Neuronal stem cell (in vitro differentiated cells): ENCODE data around the gene CAVIN4.

Source experiments
- DNase-seq: peaks from one replicate; pipeline ENCODE4 v3.0.0-alpha.2; 2013; ENCODE audit warnings: low spot score
- H2AFZ ChIP-seq: one replicate; pipeline ENCODE4 v1.6.1; 2013; ENCODE audit warnings: mild to moderate bottlenecking, low read length, inconsistent platforms
- H2AK5ac ChIP-seq: 2 replicates; pipeline ENCODE4 v1.6.1; 2013; ENCODE audit warnings: low read depth, mild to moderate bottlenecking, inconsistent platforms, low read length, moderate library complexity, mixed read lengths
- H2BK120ac ChIP-seq: 2 replicates; pipeline ENCODE4 v1.6.1; 2013; ENCODE audit warnings: low read depth, mild to moderate bottlenecking, inconsistent platforms, low read length, moderate library complexity, mixed read lengths
- H2BK12ac ChIP-seq: one replicate; pipeline ENCODE4 v1.6.1; 2013; ENCODE audit warnings: low read length, inconsistent platforms
- H2BK15ac ChIP-seq: 2 replicates; pipeline ENCODE4 v1.6.1; 2013; ENCODE audit warnings: mild to moderate bottlenecking, low read length, inconsistent platforms, mixed read lengths
- H2BK5ac ChIP-seq: one replicate; pipeline ENCODE4 v1.6.1; 2013; ENCODE audit warnings: inconsistent platforms, mild to moderate bottlenecking, low read length, moderate library complexity
- H3K14ac ChIP-seq: one replicate; pipeline ENCODE4 v1.6.1; 2013; ENCODE audit warnings: low read length, inconsistent platforms
- H3K18ac ChIP-seq: 2 replicates; pipeline ENCODE4 v1.6.1; 2013; ENCODE audit warnings: low read length, inconsistent platforms
- H3K23ac ChIP-seq: 2 replicates; pipeline ENCODE4 v1.6.1; 2013; ENCODE audit warnings: low read depth, mild to moderate bottlenecking, mixed read lengths, low read length, inconsistent platforms; ENCODE audit not compliant: poor library complexity
- H3K27ac ChIP-seq: replicated peaks from 3 replicates; pipeline ENCODE4 v1.5.1; 2013; ENCODE audit warnings: low read length, inconsistent platforms
- H3K27me3 ChIP-seq, 3 experiments: 2 replicates each; pipeline ENCODE4 v1.6.1; 2013; ENCODE audit warnings: low read length in 3 of 3, mild to moderate bottlenecking in 2 of 3, inconsistent platforms in 1 of 3, low read depth in 1 of 3, mixed read lengths in 1 of 3, moderate library complexity in 1 of 3; ENCODE audit not compliant: control insufficient read depth in 3 of 3, insufficient read depth in 3 of 3
- H3K36me3 ChIP-seq, 2 donors: replicated peaks in 1 of 2; 2 replicates each; pipeline ENCODE4 v1.6.1; 2013; ENCODE audit warnings: low read length in 2 of 2; ENCODE audit not compliant: control insufficient read depth in 2 of 2, insufficient read depth in 2 of 2
- H3K4ac ChIP-seq: 2 replicates; pipeline ENCODE4 v1.6.1; 2013; ENCODE audit warnings: inconsistent platforms, mild to moderate bottlenecking, low read length, moderate library complexity
- H3K4me1 ChIP-seq, 2 donors: 1 replicate in 1 of 2; 2 replicates in 1 of 2; pipeline ENCODE4 v1.6.1; 2013; ENCODE audit warnings: low read length in 2 of 2, low read depth in 1 of 2; ENCODE audit not compliant: control insufficient read depth in 2 of 2, insufficient read depth in 1 of 2
- H3K4me2 ChIP-seq: one replicate; pipeline ENCODE4 v1.6.1; 2013; ENCODE audit warnings: mild to moderate bottlenecking, low read length, inconsistent platforms; ENCODE audit not compliant: insufficient read depth, poor library complexity, severe bottlenecking
- H3K4me3 ChIP-seq, 2 donors: 2 replicates each; pipeline ENCODE4 v1.5.1; 2013; ENCODE audit warnings: low read length in 2 of 2, mild to moderate bottlenecking in 2 of 2, inconsistent platforms in 1 of 2, moderate library complexity in 1 of 2
- H3K79me1 ChIP-seq: one replicate; pipeline ENCODE4 v1.6.1; 2013; ENCODE audit warnings: low read depth, mild to moderate bottlenecking, inconsistent platforms, low read length, moderate library complexity
- H3K9ac ChIP-seq: one replicate; pipeline ENCODE4 v1.6.1; 2013; ENCODE audit warnings: mild to moderate bottlenecking, low read depth, low read length, inconsistent platforms; ENCODE audit not compliant: poor library complexity
- H3K9me3 ChIP-seq, 2 donors: replicated peaks in 1 of 2; 2 replicates each; pipeline versions ENCODE3 to v1.6.1; 2013; ENCODE audit warnings: low read length in 2 of 2, mild to moderate bottlenecking in 2 of 2, inconsistent platforms in 1 of 2, low read depth in 1 of 2, mixed read lengths in 1 of 2, moderate library complexity in 1 of 2; ENCODE audit not compliant: control insufficient read depth in 2 of 2, insufficient read depth in 1 of 2
- H4K8ac ChIP-seq: one replicate; pipeline ENCODE4 v1.6.1; 2013; ENCODE audit warnings: low read depth, mild to moderate bottlenecking, inconsistent platforms, low read length, moderate library complexity
- H4K91ac ChIP-seq: one replicate; pipeline ENCODE4 v1.6.1; 2013; ENCODE audit warnings: low read length, low read depth, mild to moderate bottlenecking, inconsistent platforms; ENCODE audit not compliant: poor library complexity
- WGBS, 2 donors: extraction: QIAGEN DNeasy Blood & Tissue Kit; methylation state at CpG; one replicate each; pipeline ENCODE4 v1.1.7; 2013; ENCODE audit warnings: missing lambda C conversion rate in 2 of 2, mixed read lengths in 1 of 2; ENCODE audit not compliant: insufficient read length in 2 of 2, insufficient replicate concordance in 1 of 2; ENCODE audit errors: extremely low coverage in 2 of 2; 5-methylcytosine and 5-hydroxymethylcytosine counted together

CAVIN4 gene

DNA sequence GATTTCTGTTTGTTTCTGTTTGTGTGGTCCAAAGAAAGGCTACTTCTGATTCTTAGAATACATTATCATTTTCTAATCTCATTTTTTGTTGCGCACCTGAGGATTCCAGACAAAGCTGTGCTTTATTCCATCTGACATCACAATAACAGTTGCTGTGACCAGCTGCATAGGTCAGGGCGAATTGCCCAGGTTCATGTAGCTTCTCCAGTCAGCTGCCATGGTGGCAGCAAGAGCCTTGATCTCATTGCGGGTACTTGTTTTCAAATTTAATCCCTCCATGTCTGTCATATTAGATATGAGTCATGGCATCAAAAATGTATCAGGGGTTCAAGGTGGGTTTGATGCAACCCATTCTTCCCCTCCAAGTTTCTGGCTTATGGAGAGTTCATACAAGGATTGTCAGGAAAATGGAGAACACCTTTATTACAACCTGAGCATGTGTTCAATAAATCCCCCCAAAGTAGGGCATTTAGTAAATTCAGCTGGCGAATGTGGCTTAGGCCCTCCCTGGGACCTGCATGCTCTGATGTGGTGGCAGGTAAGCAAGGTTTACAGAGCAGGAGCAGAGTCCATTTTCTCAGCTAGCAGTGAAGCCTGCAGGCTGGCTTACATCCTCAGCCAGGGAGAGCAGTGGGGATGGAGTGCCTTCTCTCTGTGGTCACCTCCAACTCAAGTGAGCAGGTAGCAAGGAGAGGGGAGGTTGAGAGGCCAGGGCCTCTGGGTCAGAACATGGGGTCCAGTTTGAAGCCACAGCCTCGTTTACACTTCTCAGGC, 13.9 kb downstream of the CAVIN4 start:
- H2BK5ac ChIP-seq = no peak overlapping the region
- no peaks in the 10 kb centered on the region for H3K79me1 ChIP-seq
- WGBS, 2 donors = no CpG with 5 or more reads among the region's 5 CpGs
- H3K14ac ChIP-seq = no peak overlapping the region
- no peak overlapping the region for H2AK5ac ChIP-seq
- no peak overlapping the region for H2AFZ ChIP-seq
- H2BK12ac ChIP-seq = no peak overlapping the region
- H3K4ac ChIP-seq = no peak overlapping the region
- no peak for DNase-seq
- no peaks in the 10 kb centered on the region for H3K27me3 ChIP-seq
- no peak overlapping the region for H3K27ac ChIP-seq
- H3K18ac ChIP-seq = no peak overlapping the region
- no peak overlapping the region for H3K9ac ChIP-seq
- H4K8ac ChIP-seq = no peak overlapping the region
- H2BK120ac ChIP-seq = no peak overlapping the region
- H3K4me1 ChIP-seq = no peaks in the 10 kb centered on the region
- H3K36me3 ChIP-seq = peaks cover 6 to 22% of the 10 kb centered on the region in 2 donors
- no peaks in the 10 kb centered on the region for H3K9me3 ChIP-seq
- no peak overlapping the region for H3K4me3 ChIP-seq
- H3K4me2 ChIP-seq = no peak overlapping the region
- H3K23ac ChIP-seq = no peak overlapping the region
- H2BK15ac ChIP-seq = no peak overlapping the region
- no peak overlapping the region for H4K91ac ChIP-seq

GRCh38 chr9:100595391-100596199, 17.7 kb downstream of the CAVIN4 start:
- H3K79me1 ChIP-seq = no peaks in the 10 kb centered on the region
- H3K4me3 ChIP-seq = no peak overlapping the region
- H3K27ac ChIP-seq = no peak overlapping the region
- H4K8ac ChIP-seq = no peak overlapping the region
- no peak overlapping the region for H3K9ac ChIP-seq
- no peaks in the 10 kb centered on the region for H3K9me3 ChIP-seq
- H2BK120ac ChIP-seq = no peak overlapping the region
- no CpG with 5 or more reads among the region's 3 CpGs for WGBS, 2 donors
- H3K4me1 ChIP-seq = peaks cover 0 to 4% of the 10 kb centered on the region in 2 donors
- no peaks in the 10 kb centered on the region for H3K36me3 ChIP-seq
- no peak overlapping the region for H2BK15ac ChIP-seq
- no peak overlapping the region for H2BK12ac ChIP-seq
- H3K23ac ChIP-seq = no peak overlapping the region
- no peak overlapping the region for H3K4ac ChIP-seq
- no peak overlapping the region for H3K14ac ChIP-seq
- no peak overlapping the region for H2BK5ac ChIP-seq
- no peak overlapping the region for H2AK5ac ChIP-seq
- H3K18ac ChIP-seq = no peak overlapping the region
- DNase-seq = peak; percentile 59
- H3K27me3 ChIP-seq = peaks cover 0 to 5% (median 0%) of the 10 kb centered on the region in 3 experiments
- H3K4me2 ChIP-seq = no peak overlapping the region
- no peak overlapping the region for H4K91ac ChIP-seq
- no peak overlapping the region for H2AFZ ChIP-seq

DNA sequence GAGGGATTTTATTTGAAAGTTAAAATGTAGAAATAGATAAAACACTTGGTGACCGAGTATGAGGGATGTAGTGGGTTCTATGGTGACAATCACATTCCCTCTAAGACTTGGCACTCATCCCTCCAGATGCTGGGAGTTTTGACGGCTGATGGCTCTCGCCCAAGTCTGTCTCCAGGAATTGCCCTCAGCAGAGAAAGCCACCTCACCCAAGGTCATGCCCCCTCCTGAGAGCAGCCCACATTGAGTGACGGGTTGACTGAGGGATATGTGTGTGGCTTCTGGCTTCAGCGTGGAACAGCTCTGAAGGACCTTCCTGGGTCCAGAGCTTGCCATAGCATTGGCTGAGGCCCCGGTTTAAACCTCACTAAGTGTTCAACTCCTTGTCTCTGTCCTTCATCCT, 19.4 kb downstream of the CAVIN4 start:
- no peak overlapping the region for H2BK12ac ChIP-seq
- no peak overlapping the region for H3K23ac ChIP-seq
- DNase-seq = no peak
- H3K4me2 ChIP-seq = no peak overlapping the region
- 100% methylated on average over 1 of the region's 6 CpGs; no CpG with 5 or more reads in 1 of the 2 donors for WGBS, 2 donors
- no peaks in the 10 kb centered on the region for H3K36me3 ChIP-seq
- peaks cover 3 to 5% of the 10 kb centered on the region in 2 donors for H3K4me1 ChIP-seq
- no peak overlapping the region for H2AK5ac ChIP-seq
- no peak overlapping the region for H3K4ac ChIP-seq
- no peak overlapping the region for H3K18ac ChIP-seq
- H3K9ac ChIP-seq = no peak overlapping the region
- H2BK5ac ChIP-seq = no peak overlapping the region
- peaks cover 0 to 5% of the 10 kb centered on the region in 2 donors for H3K9me3 ChIP-seq
- H4K8ac ChIP-seq = no peak overlapping the region
- no peak overlapping the region for H3K4me3 ChIP-seq
- H3K79me1 ChIP-seq = no peaks in the 10 kb centered on the region
- no peak overlapping the region for H4K91ac ChIP-seq
- H2BK120ac ChIP-seq = no peak overlapping the region
- no peak overlapping the region for H2AFZ ChIP-seq
- no peak overlapping the region for H3K14ac ChIP-seq
- no peak overlapping the region for H3K27ac ChIP-seq
- peaks cover 0 to 5% (median 0%) of the 10 kb centered on the region in 3 experiments for H3K27me3 ChIP-seq
- H2BK15ac ChIP-seq = no peak overlapping the region

DNA sequence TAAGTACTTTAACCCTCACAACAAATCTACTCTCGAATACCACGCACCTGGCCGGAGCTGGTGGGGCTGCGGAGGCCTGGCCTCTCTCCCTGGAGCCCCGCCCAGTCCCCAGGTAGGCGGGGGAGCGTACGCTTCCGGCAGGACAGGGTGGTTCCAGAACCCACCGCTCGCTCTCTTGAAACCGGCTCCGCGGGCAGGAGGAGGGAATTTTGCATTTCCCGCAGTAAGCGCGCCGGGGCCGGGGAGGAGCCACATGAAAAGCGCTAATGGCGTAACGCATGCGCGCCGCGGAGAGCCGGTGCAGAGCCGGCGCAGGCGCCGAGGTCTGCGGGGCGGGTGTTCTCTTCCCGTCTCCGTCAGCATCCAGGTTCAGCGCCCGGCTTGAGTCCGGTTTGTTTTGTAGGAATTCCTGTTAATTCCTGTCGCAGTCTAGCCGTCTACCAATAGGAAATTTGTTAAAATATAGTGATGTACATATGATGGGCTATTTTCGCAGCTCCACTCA, 20.8 kb downstream of the CAVIN4 start:
- H4K91ac ChIP-seq = no peak overlapping the region
- H3K9me3 ChIP-seq = peaks cover 0 to 5% of the 10 kb centered on the region in 2 donors
- peak; percentile 79 for DNase-seq

More for the DNA sequence above, 20.8 kb downstream of the CAVIN4 start:
- no peak overlapping the region for H3K9ac ChIP-seq
- peaks cover 0 to 5% (median 0%) of the 10 kb centered on the region in 3 experiments for H3K27me3 ChIP-seq
- no peak overlapping the region for H2BK15ac ChIP-seq
- H2BK12ac ChIP-seq = no peak overlapping the region
- H3K27ac ChIP-seq = no peak overlapping the region
- no peak overlapping the region for H3K14ac ChIP-seq
- H3K4ac ChIP-seq = no peak overlapping the region
- no peak overlapping the region for H2AK5ac ChIP-seq
- H2AFZ ChIP-seq = peak overlapping the region; percentile 82
- H3K4me3 ChIP-seq = peak overlapping the region; percentile 41 to 75
- H3K36me3 ChIP-seq = no peaks in the 10 kb centered on the region
- no CpG with 5 or more reads among the region's 41 CpGs for WGBS, 2 donors
- H2BK5ac ChIP-seq = no peak overlapping the region
- peak overlapping the region; percentile 40 for H3K18ac ChIP-seq
- no peak overlapping the region for H4K8ac ChIP-seq
- H3K4me1 ChIP-seq = peaks cover 3 to 5% of the 10 kb centered on the region in 2 donors
- H2BK120ac ChIP-seq = no peak overlapping the region
- H3K4me2 ChIP-seq = peak overlapping the region; percentile 90
- no peaks in the 10 kb centered on the region for H3K79me1 ChIP-seq
- no peak overlapping the region for H3K23ac ChIP-seq
